PC-9 (cell line): ENCODE data around the gene KLHL17. TPM values are rescaled to one million over a fixed set of nuclear protein-coding genes. Genes with fewer than 3 reads are reported as not detected.
"Not testable (repeated sequence)": the region's sequence is repeated elsewhere in the genome, so short reads cannot be mapped to it uniquely, and the experiment has no call there.

Source experiments
- BruUV-seq: library from RNA; stranded (reverse); fragments of 400-500 nt; replicated peaks from 2 replicates; lab custom pipeline; 2021; lab: Mats Ljungman, UMichigan
- CTCF ChIA-PET: fragments of 300-600 bp; sonication (Branson Sonifier 250); formaldehyde crosslinking; loops from one replicate; lab custom pipeline; 2022; ENCODE audit warnings: antibody characterized with exemption; lab: Charles Lee
- POLR2A ChIA-PET: fragments of 300-600 bp; sonication (Branson Sonifier 250); formaldehyde crosslinking; loops from one replicate; lab custom pipeline; 2022; ENCODE audit warnings: antibody characterized with exemption; ENCODE audit not compliant: unreplicated experiment; lab: Charles Lee
- DNase-seq, 2 experiments: peaks; one replicate each; pipeline versions ENCODE4 v3.0.0 to v3.0.0-alpha.2; 2015 to 2022; ENCODE audit warnings: mixed read lengths in 1 of 2
- H2AFZ ChIP-seq: fragments of 200-600 bp; sonication (generic); 2 replicates; pipeline ENCODE4 v1.8.1; 2017; ENCODE audit warnings: antibody characterized with exemption
- H3F3A ChIP-seq: fragments of 200-600 bp; sonication (generic); 2 replicates; pipeline ENCODE4 v1.8.1; 2017; ENCODE audit warnings: antibody characterized with exemption, mild to moderate bottlenecking, low read depth; ENCODE audit not compliant: insufficient read depth
- H3K27ac ChIP-seq: fragments of 200-600 bp; sonication (generic); 2 replicates; pipeline ENCODE4 v1.6.1; 2016; ENCODE audit warnings: mixed run types
- H3K27me3 ChIP-seq: fragments of 200-600 bp; sonication (generic); 2 replicates; pipeline ENCODE4 v1.6.1; 2016; ENCODE audit warnings: low read depth, mixed run types; ENCODE audit not compliant: insufficient read depth
- H3K36me3 ChIP-seq: fragments of 200-600 bp; sonication (generic); 2 replicates; pipeline ENCODE4 v1.6.1; 2016; ENCODE audit warnings: low read depth, mixed run types
- H3K4me1 ChIP-seq: fragments of 200-600 bp; sonication (generic); replicated peaks from 2 replicates; pipeline ENCODE4 v1.6.1; 2016; ENCODE audit warnings: mixed run types; ENCODE audit not compliant: insufficient read depth
- H3K4me2 ChIP-seq: fragments of 200-600 bp; sonication (generic); 2 replicates; pipeline ENCODE4 v1.6.1; 2017; ENCODE audit warnings: mixed run types
- H3K4me3 ChIP-seq: fragments of 200-600 bp; sonication (generic); 2 replicates; pipeline ENCODE4 v1.6.1; 2016; ENCODE audit warnings: mixed run types
- H3K79me2 ChIP-seq: fragments of 200-600 bp; sonication (generic); 2 replicates; pipeline ENCODE4 v1.6.1; 2017; ENCODE audit warnings: low read depth, mixed run types
- H3K9me2 ChIP-seq: fragments of 200-600 bp; sonication (generic); 2 replicates; pipeline ENCODE4 v1.8.1; 2017; ENCODE audit warnings: mild to moderate bottlenecking; ENCODE audit not compliant: insufficient read depth
- H3K9me3 ChIP-seq: fragments of 200-600 bp; sonication (generic); 2 replicates; pipeline ENCODE4 v1.8.1; 2016; ENCODE audit warnings: low read depth; ENCODE audit not compliant: insufficient read depth
- H4K20me1 ChIP-seq: fragments of 200-600 bp; sonication (generic); 2 replicates; pipeline ENCODE4 v1.8.1; 2017; ENCODE audit not compliant: insufficient read depth
- CTCF ChIP-seq: fragments of 200-600 bp; sonication (generic); conservative IDR thresholded peaks from 2 replicates; pipeline ENCODE4 v1.6.1; 2017; ENCODE audit warnings: mixed run types, antibody characterized with exemption, mild to moderate bottlenecking, moderate library complexity
- EZH2 ChIP-seq: fragments of 200-600 bp; sonication (generic); IDR thresholded peaks from 2 replicates; pipeline ENCODE4 v1.8.0; 2017; ENCODE audit warnings: antibody characterized with exemption, low read depth
- intact Hi-C: fragments of 100-400 bp; cut with micrococcal nuclease; formaldehyde crosslinking; loops from one replicate; pipeline ENCODE4 v1.10.0; 2022; ENCODE audit not compliant: unreplicated experiment
- total RNA-seq: library from RNA; stranded (reverse); gene quantifications from 2 replicates; pipeline ENCODE4 v1.2.3, GENCODE V29; 2021

KLHL17 gene
- total RNA-seq, 1 experiment from 2014 or later, result 22.7 TPM

DNA sequence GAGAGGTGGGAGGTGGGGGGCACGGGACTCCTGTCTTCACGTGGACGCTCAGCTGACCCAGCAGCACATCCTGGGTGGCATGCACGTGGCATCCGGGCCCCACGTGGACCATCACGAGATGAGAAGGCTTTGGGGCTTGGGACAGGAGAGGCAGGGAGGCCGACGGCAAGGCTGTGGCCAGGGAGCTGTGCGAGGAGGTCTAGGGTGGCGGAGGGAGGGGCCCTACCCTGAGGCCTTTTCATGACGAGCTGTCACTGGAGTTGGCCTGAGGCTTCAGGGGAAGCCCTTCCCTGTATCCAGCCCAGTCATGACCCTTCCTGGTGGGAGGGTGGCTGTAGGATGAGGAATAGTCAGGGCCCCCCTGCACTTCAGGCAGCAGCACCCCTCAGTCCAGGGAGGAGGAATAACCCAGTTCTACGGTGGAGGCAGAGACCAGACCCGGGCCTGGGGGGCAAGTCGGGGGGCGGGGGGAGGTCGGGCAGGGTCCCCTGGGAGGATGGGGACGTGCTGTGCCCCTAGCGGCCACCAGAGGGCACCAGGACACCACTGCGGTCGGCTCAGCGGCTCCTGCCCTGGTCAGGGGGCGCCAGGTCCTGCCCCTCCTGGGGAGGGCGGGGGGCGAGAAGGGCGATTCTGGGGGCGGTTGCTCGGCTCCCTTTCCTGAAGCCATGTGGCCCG lies 23.6 kb downstream of the KLHL17 start:
- intact Hi-C loops, result loop anchor here (1.0 to 10.0 kb wide), 4 partner anchors 15 to 308 kb away; partner anchors contain the start of genes B3GALT6 and SDF4
- Histone ChIP-seq H3K4me2 (peak overlapping the region; percentile 60), H3K36me3 (no peaks in the 10 kb centered on the region), H3K4me3 (no peak overlapping the region), H3K4me1 (no peaks in the 10 kb centered on the region), H3K27me3 (no peaks in the 10 kb centered on the region), H3K27ac (no peak overlapping the region), H3K9me3 (no peaks in the 10 kb centered on the region), H3K79me2 (no peaks in the 10 kb centered on the region), H3K9me2 (no peaks in the 10 kb centered on the region), H2AFZ (no peak overlapping the region), H3F3A (peaks cover 12% of the 10 kb centered on the region; the same call in 1 of the 2 replicates), H4K20me1 (no peaks in the 10 kb centered on the region)
- peak in 1 of 2 experiments; percentile 55 for DNase-seq
- BruUV-seq, result no TSS peak
- CTCF ChIA-PET, result interaction anchor here (0.6 to 1.1 kb wide), 2 partner anchors 24 to 25 kb away, joined by 3 to 8 read pairs; partner anchors contain the start of gene NOC2L
- POLR2A ChIA-PET, result interaction anchor here (0.6 kb wide), 1 partner anchor 17 kb away, joined by 3 read pairs; no protein-coding TSS in a partner anchor
- TF ChIP-seq EZH2, result no peak
- TF ChIP-seq CTCF, result peak; percentile 92

DNA sequence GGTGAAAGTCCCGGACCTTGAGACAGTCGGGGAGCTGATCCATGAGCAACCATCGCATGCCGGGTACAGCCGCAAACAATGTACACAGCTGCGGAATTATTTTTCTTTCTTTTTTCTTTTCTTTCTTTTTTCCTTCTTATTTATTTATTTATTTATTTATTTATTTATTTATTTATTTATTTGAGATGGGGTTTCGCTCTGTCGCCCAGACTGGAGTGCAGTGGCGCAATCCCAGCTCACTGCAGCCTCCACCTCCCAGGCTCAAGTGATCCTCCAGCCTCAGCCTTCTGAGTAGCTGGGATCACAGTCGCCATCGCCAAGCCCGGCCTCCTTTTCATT lies 24.1 kb downstream of the KLHL17 start:
- Histone ChIP-seq H3K4me2 (peak overlapping the region; percentile 60), H3K9me3 (no peaks in the 10 kb centered on the region), H3K27me3 (no peaks in the 10 kb centered on the region), H4K20me1 (no peaks in the 10 kb centered on the region), H3K4me1 (no peaks in the 10 kb centered on the region), H3K9me2 (no peaks in the 10 kb centered on the region), H3K4me3 (no peak overlapping the region), H3K79me2 (no peaks in the 10 kb centered on the region), H3K27ac (no peak overlapping the region), H3F3A (peaks cover 7% of the 10 kb centered on the region; the same call in 1 of the 2 replicates), H3K36me3 (no peaks in the 10 kb centered on the region), H2AFZ (no peak overlapping the region)
- intact Hi-C loops, result loop anchor here (1.0 to 10.0 kb wide), 3 partner anchors 79 to 308 kb away; partner anchors contain the start of genes B3GALT6 and SDF4
- ChIA-PET POLR2A (interaction anchor here (0.6 to 0.7 kb wide), 2 partner anchors 17 to 280 kb away, joined by 3 to 8 read pairs; no protein-coding TSS in a partner anchor), CTCF (interaction anchor here (1.1 kb wide), 1 partner anchor 23 kb away, joined by 8 read pairs; no protein-coding TSS in a partner anchor)
- DNase-seq, result no peak
- TF ChIP-seq EZH2 (no peak), CTCF (no peak)
- BruUV-seq, result no TSS peak

GRCh38 chr1:985126-985525 lies 24.7 kb downstream of the KLHL17 start:
- BruUV-seq, result no TSS peak
- no peak for TF ChIP-seq CTCF
- no peak for TF ChIP-seq EZH2
- H3K9me3 ChIP-seq, result no peaks in the 10 kb centered on the region
- no peaks in the 10 kb centered on the region for H3K4me1 ChIP-seq
- H4K20me1 ChIP-seq, result no peaks in the 10 kb centered on the region
- H3K36me3 ChIP-seq, result no peaks in the 10 kb centered on the region
- CTCF ChIA-PET, result no interaction called here
- no peak overlapping the region for H2AFZ ChIP-seq
- H3K4me3 ChIP-seq, result no peak overlapping the region
- H3F3A ChIP-seq, result peaks cover 6% of the 10 kb centered on the region; the same call in 1 of the 2 replicates
- no peak for DNase-seq
- H3K9me2 ChIP-seq, result no peaks in the 10 kb centered on the region
- intact Hi-C loops, result loop anchor here (10.0 kb wide), 1 partner anchor 250 kb away; the partner anchor contains the start of genes B3GALT6 and SDF4
- POLR2A ChIA-PET, result interaction anchor here (0.7 kb wide), 1 partner anchor 279 kb away, joined by 8 read pairs; no protein-coding TSS in a partner anchor
- no peaks in the 10 kb centered on the region for H3K79me2 ChIP-seq
- H3K4me2 ChIP-seq, result no peak overlapping the region
- H3K27ac ChIP-seq, result no peak overlapping the region
- H3K27me3 ChIP-seq, result no peaks in the 10 kb centered on the region

- H3F3A ChIP-seq, BruUV-seq, POLR2A ChIA-PET, DNase-seq, H3K9me2 ChIP-seq, H3K4me3 ChIP-seq, H4K20me1 ChIP-seq, H3K27ac ChIP-seq, H3K79me2 ChIP-seq, CTCF ChIA-PET, H3K27me3 ChIP-seq, H3K9me3 ChIP-seq, H2AFZ ChIP-seq, H3K36me3 ChIP-seq, H3K4me1 ChIP-seq, H3K4me2 ChIP-seq: not testable (repeated sequence)
- intact Hi-C loops, result loop anchor here (10.0 kb wide), 1 partner anchor 247 kb away; the partner anchor contains the start of genes B3GALT6 and SDF4
Observed at GRCh38 chr1:988061-988460, 27.7 kb downstream of the KLHL17 start.

- H3K4me3 ChIP-seq, H3K27ac ChIP-seq, H3K79me2 ChIP-seq, H4K20me1 ChIP-seq, H3F3A ChIP-seq, POLR2A ChIA-PET, intact Hi-C loops, H3K4me2 ChIP-seq, H3K9me3 ChIP-seq, H3K36me3 ChIP-seq, BruUV-seq, H2AFZ ChIP-seq, CTCF ChIA-PET, H3K27me3 ChIP-seq, DNase-seq, H3K9me2 ChIP-seq, H3K4me1 ChIP-seq: not testable (repeated sequence)
Observed at GRCh38 chr1:991275-991674, 30.9 kb downstream of the KLHL17 start.
